ENCODE data around the gene PKP2.
"Not testable (repeated sequence)": the region's sequence is repeated elsewhere in the genome, so short reads cannot be mapped to it uniquely, and the experiment has no call there.

PKP2 gene

GRCh38 chr12:32907166-32907565 is 10.6 kb upstream of the PKP2 start:
- no peak for DNase-seq (ENCODE audit: low read depth in 1 of 2, low spot score in 1 of 2)
- in situ Hi-C loops (cut with HindIII; ENCODE audit: low pct_unique_long_range_greater_than_20kb, low sequenced_read_pairs): no loop called here
- TF ChIP-seq JUND (IDR thresholded peaks at IDR 0.05; ENCODE audit: low read depth): no peak

- in situ Hi-C loops (cut with HindIII; ENCODE audit: low pct_unique_long_range_greater_than_20kb, low sequenced_read_pairs): no loop called here
- no peak for TF ChIP-seq JUND (IDR thresholded peaks at IDR 0.05; ENCODE audit: low read depth)
- DNase-seq (ENCODE audit: low read depth in 1 of 2, low spot score in 1 of 2): no peak
Observed at GRCh38 chr12:32906399-32907165, 10.0 kb upstream of the PKP2 start.

- peak in 1 of 2 experiments; percentile 16 for DNase-seq (ENCODE audit: low read depth in 1 of 2, low spot score in 1 of 2)
- in situ Hi-C loops (cut with HindIII; ENCODE audit: low pct_unique_long_range_greater_than_20kb, low sequenced_read_pairs): no loop called here
- no peak for TF ChIP-seq JUND (IDR thresholded peaks at IDR 0.05; ENCODE audit: low read depth)
Observed at GRCh38 chr12:32903763-32904162, 7.2 kb upstream of the PKP2 start.

- in situ Hi-C loops (cut with HindIII; ENCODE audit: low pct_unique_long_range_greater_than_20kb, low sequenced_read_pairs): no loop called here
- TF ChIP-seq JUND (IDR thresholded peaks at IDR 0.05; ENCODE audit: low read depth): no peak
- no peak for DNase-seq (ENCODE audit: low read depth in 1 of 2, low spot score in 1 of 2)
Observed at GRCh38 chr12:32903318-32903717, 6.7 kb upstream of the PKP2 start.

- no peak for DNase-seq (ENCODE audit: low read depth in 1 of 2, low spot score in 1 of 2)
- in situ Hi-C loops (cut with HindIII; ENCODE audit: low pct_unique_long_range_greater_than_20kb, low sequenced_read_pairs): no loop called here
- TF ChIP-seq JUND (IDR thresholded peaks at IDR 0.05; ENCODE audit: low read depth): no peak
Observed at GRCh38 chr12:32902287-32902997, 5.9 kb upstream of the PKP2 start.

GRCh38 chr12:32901553-32901952 is 5.0 kb upstream of the PKP2 start:
- peak in 1 of 2 experiments; percentile 69 for DNase-seq (ENCODE audit: low read depth in 1 of 2, low spot score in 1 of 2)
- in situ Hi-C loops (cut with HindIII; ENCODE audit: low pct_unique_long_range_greater_than_20kb, low sequenced_read_pairs): no loop called here
- no peak for TF ChIP-seq JUND (IDR thresholded peaks at IDR 0.05; ENCODE audit: low read depth)

GRCh38 chr12:32897687-32898573 is 1.4 kb upstream of the PKP2 start:
- in situ Hi-C loops (cut with HindIII; ENCODE audit: low pct_unique_long_range_greater_than_20kb, low sequenced_read_pairs): no loop called here

GRCh38 chr12:32897281-32897610 is 669 bp upstream of the PKP2 start:
- no peak for TF ChIP-seq JUND (IDR thresholded peaks at IDR 0.05; ENCODE audit: low read depth)
- no peak for DNase-seq (ENCODE audit: low read depth in 1 of 2, low spot score in 1 of 2)
- in situ Hi-C loops (cut with HindIII; ENCODE audit: low pct_unique_long_range_greater_than_20kb, low sequenced_read_pairs): no loop called here

More at GRCh38 chr12:32897687-32898573, 1.4 kb upstream of the PKP2 start:
- DNase-seq (ENCODE audit: low read depth in 1 of 2, low spot score in 1 of 2): no peak
- no peak for TF ChIP-seq JUND (IDR thresholded peaks at IDR 0.05; ENCODE audit: low read depth)

- DNase-seq (ENCODE audit: low read depth in 1 of 2, low spot score in 1 of 2): peak; percentile 34 to 39
- in situ Hi-C loops (cut with HindIII; ENCODE audit: low pct_unique_long_range_greater_than_20kb, low sequenced_read_pairs): no loop called here
- TF ChIP-seq JUND (IDR thresholded peaks at IDR 0.05; ENCODE audit: low read depth): no peak
Observed at GRCh38 chr12:32895688-32896431, 717 bp downstream of the PKP2 start.

GRCh38 chr12:32894566-32894965 is 2.0 kb downstream of the PKP2 start:
- in situ Hi-C loops (cut with HindIII; ENCODE audit: low pct_unique_long_range_greater_than_20kb, low sequenced_read_pairs): no loop called here
- no peak for DNase-seq (ENCODE audit: low read depth in 1 of 2, low spot score in 1 of 2)
- TF ChIP-seq JUND (IDR thresholded peaks at IDR 0.05; ENCODE audit: low read depth): no peak

GRCh38 chr12:32893458-32893857 is 3.1 kb downstream of the PKP2 start:
- no peak for TF ChIP-seq JUND (IDR thresholded peaks at IDR 0.05; ENCODE audit: low read depth)
- DNase-seq (ENCODE audit: low read depth in 1 of 2, low spot score in 1 of 2): no peak
- in situ Hi-C loops (cut with HindIII; ENCODE audit: low pct_unique_long_range_greater_than_20kb, low sequenced_read_pairs): no loop called here

- no peak for TF ChIP-seq JUND (IDR thresholded peaks at IDR 0.05; ENCODE audit: low read depth)
- DNase-seq (ENCODE audit: low read depth in 1 of 2, low spot score in 1 of 2): no peak
- in situ Hi-C loops (cut with HindIII; ENCODE audit: low pct_unique_long_range_greater_than_20kb, low sequenced_read_pairs): no loop called here
Observed at GRCh38 chr12:32893043-32893442, 3.5 kb downstream of the PKP2 start.

GRCh38 chr12:32892369-32892768 is 4.2 kb downstream of the PKP2 start:
- DNase-seq (ENCODE audit: low read depth in 1 of 2, low spot score in 1 of 2); in situ Hi-C loops (cut with HindIII; ENCODE audit: low pct_unique_long_range_greater_than_20kb, low sequenced_read_pairs): not testable (repeated sequence)
